HG03108 (cell line): ENCODE measurements around the gene DAZAP2.
"Not testable (repeated sequence)": the region's sequence is repeated elsewhere in the genome, so short reads cannot be mapped to it uniquely, and the experiment has no call there.

Source experiments
- ATAC-seq: cut with Tn5 transposase; IDR thresholded peaks from one replicate; pipeline ENCODE4 v1.9.1; 2021; ENCODE audit warnings: moderate library complexity; ENCODE audit not compliant: unreplicated experiment

The DAZAP2 gene

DNA sequence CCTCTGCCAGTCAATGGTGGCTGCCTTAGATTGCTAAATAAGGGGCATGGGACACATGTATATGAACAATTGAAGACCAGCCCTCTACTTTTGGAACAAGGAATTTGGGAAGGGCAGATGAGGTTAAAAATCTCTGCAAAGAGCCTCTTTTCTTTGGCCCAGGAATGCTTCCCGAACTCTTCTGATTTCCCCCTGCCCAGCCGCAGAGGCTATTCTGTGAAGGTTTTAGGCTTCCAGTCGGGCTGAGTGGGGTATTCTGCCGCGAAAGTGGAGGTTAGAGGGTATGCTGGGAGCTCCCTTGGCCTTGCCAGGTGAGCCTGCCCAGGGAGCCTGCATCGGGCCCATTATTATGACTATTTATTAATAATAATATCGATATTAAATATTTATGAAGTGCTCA, 22.0 kb upstream of the DAZAP2 start:
- ATAC-seq = no peak

DNA sequence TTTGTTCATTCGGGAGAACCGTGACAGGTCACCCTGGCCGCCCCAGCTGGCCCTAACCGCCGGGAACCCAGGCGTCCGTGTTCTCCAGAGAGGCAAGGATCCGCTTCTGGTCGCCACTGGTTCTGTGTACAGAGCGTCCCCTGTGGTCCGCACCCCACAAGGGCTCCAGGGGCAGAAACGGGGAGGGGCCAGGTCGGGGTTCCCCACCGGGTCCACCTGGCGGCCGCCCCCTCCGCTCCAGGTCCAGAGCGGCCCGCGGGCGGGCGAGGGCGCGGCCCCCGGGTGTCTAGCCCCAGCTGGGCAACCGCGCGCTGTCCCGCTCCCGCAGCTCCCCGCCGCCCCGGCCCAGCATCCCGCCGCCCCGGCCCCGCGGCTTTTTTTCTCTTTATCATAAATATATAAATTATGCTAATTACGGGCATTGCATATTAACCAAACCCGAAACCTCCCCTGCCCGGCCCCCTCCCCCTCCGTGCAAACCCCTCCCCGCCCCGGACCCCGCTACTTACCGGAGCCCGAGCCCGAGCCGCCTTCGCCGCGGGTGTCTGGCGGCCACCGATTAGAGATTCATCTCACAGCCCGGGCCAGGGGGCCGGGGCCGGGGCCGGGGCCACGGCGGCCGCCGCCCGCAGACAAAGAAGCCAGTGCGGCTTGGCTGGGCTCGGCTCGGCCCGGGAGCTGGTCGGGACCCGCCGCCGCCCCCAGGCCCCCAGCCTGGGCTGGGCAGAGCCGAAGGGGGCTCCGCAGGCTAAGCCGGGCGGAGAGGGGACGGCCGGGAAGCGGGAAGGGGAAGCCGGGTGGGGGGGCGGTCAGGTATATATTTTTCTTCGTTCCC, 21.3 kb upstream of the DAZAP2 start:
- ATAC-seq = peak; percentile 15

DNA sequence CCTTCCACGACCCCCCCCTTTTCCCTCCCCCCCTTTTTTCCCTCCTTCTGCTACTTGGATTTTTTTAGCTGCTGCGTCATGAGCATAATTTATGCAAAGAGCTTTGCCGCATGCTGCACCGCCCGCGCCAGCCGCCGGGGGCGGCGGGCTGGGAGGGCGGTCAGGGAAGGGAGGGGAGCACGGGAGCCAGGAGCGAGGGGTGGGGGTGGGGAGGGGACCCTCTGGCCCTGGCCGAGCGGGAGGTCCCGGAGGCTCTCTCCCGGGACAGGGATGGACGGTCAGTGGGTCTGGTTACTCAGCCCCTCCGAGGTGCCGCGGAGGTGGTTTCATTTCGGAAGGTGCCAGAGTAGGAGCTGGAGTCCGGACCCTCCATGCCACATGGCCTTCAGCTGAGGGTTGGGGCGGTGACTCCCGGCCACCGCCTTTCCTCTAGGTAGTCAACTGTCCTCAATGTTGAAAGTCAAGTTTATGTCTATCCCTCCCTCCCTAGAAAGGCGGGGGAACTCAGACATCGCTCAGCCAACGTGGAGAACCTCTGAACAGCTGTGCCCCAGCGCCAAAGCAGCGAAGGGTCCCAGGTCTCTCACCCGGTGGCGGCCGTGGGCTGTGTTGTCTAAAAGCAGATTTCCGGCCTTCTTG, 20.5 kb upstream of the DAZAP2 start, which contains the start of gene POU6F1:
POU6F1 (minus strand) TSS at position 95 of the 639 bp plus-strand sequence. CDS start 11,226 bp downstream, outside the sequence.
- peak; percentile 61 for ATAC-seq

DNA sequence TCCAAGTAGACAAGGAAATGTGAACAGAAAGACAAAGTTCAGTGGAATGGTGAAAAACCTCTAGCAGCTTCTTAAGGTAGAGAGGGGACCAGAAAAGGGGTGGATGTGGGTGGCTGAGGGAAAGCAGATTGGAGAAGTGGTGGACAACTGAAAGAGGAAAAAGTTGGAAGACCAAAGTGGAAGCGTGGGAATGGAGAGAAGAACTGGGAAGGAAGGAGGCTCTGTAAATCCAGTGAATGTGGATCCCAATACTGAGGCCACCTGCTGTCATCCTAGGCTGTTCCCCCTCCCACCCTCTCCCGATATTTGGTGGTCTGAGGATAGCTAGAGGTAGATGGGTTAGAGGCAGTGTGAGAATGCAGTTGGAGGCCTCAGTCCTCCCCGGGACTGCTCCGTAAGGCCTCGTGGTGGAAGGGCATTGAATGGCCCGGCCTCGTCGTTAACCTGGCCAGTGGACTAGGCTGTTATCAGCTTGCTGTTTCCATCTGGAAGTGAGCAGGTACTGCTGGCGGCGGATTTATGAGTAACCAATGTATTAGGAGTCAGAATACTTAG, 19.9 kb upstream of the DAZAP2 start:
- ATAC-seq = no peak

DNA sequence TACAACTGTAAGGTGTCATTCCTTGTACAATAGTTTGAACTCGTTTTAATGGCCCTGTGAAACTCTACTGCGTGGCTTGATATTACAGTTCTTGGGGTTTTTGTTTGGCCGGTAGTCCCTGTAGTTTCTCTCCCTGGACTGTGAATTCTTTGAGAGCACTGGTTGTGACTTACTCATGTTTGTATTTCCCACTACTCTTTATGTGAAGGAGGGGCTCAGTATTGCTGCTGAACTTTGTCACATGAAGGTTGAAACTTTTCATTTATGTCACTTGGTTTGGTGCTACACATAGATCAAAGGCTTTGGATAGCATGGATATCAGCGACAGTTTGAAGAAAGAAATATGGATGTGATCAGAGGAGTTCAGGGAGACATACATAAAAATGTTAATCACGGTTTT, 19.3 kb upstream of the DAZAP2 start:
- no peak for ATAC-seq

GRCh38 chr12:51219857-51220256, 18.8 kb upstream of the DAZAP2 start:
- ATAC-seq = not testable (repeated sequence)

DNA sequence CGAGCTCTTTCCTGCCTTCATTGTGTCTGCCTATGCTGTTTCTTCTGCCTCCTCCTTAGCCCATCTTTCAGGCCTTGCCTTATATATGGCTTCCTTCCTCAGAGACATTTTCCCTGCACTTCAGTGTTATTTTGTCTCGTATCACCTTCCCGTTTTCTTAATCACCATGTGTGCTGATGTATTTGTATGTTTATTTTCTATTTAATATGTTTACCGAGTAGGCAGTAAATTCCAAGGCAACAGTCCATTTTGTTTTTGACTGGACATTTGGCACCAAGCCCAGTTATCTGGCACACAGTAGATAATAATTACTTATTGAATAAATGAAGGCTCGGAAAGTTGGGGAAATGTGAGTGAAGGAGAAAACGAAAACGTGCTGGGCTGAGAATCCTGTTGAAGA, 16.2 kb upstream of the DAZAP2 start:
- ATAC-seq = no peak

DNA sequence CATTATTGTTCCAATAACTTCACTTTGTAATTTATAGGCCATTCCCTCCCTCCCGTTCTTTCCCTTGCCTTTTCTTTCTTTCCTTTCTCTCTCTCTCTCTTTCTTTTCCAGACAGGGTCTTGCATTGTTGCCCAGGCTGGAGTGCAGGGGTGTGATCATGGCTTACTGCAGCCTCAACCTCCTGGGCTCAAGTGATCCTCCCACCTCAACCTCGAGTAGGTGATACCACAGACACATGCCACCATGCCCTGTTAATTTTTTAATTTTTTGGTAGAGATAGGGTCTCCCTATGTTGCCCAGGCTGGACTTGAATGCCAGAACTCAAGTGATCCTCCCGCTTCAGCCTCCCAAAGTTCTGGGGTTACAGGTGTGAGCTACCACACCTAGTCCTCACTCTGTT, 14.0 kb upstream of the DAZAP2 start:
- no peak for ATAC-seq

DNA sequence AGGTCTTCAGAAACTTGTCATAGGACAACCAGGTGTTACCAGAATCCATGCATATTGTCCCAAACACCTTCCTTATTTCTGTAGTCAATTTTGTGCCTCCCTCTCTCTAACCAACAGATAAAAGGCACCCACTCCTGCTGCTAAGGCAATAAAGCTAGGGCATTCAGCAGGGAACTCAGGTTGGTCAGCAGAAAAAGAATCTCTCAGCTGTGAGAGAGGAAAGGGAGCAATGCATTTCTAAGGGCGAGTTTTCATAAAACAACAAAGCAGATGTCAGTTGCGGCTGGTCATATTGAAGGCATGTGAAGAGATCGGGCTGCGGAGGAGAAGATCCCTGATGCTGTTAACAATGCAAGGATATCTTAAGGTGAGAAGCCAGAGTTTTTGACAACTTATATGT, 13.4 kb upstream of the DAZAP2 start:
- ATAC-seq = no peak

DNA sequence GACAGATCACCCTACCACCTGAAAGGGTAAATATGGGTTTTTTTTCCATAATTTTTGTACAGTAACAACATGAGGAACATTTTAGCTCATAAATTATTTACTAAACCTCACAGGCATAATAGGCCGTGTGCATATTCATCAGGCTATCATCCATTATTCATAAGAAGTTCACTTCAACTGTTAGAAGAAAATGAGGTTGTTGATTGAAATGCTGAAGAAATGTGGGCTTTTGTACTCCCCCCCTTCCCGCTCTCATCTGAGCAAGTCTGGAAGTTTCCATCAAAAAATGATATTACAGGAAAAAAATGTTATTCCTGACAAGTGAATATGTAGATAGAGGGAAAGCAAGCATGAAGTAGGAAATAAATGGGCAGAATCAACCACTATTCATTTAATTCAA, 12.9 kb upstream of the DAZAP2 start:
- ATAC-seq = no peak

DNA sequence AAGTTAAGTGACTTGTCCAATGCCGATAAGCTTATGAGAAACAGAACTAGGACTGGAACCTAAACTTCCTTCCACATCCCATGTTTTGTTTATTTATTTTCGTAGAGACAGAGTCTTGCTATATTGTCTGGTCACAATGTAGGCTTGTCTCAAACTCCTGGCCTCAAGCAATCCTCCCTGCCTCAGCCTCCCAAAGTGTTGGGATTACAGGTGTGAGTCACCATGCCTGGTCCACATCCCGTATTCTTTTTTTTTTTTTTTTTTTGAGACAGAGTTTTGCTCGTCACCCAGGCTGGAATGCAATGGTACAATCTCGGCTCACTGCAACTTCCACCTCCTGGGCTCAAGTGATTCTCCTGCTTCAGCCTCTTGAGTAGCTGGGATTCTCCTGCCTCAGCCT, 11.5 kb upstream of the DAZAP2 start:
- ATAC-seq = not testable (repeated sequence)

- no peak for ATAC-seq
Measured at GRCh38 chr12:51227962-51228361, 10.7 kb upstream of the DAZAP2 start.

DNA sequence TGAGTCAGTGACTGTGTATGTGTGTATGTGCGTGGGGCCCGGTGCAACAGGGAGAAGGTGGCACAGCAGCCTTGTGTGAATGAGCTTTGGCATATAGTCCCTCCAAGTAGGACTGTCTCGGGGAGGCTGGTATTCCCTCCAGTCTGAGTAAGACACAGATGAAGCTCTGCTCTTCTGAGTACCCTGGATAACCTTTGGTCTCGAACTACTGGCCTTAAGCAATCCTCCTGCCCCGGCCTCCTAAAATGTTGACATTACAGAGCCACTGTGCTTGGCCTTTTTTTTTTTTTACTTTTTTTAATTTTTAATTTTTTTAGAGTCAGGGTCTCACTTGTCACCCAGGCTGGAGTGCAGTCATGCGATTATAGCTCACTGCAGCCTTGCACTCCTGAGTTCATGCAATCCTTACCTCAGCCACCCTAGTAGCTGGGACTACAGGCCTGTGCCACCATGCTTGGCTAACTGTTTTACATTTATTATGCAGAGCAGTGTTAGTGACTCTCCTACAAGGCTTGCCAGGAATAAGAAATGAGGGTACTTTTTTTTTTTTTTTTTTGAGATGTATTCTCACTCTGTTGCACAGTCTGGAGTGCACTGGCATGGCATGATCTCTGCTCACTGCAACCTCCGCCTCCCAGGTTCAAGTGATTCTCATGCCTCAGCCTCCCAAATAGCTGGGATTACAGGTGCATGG, 9.4 kb upstream of the DAZAP2 start:
- no peak for ATAC-seq

DNA sequence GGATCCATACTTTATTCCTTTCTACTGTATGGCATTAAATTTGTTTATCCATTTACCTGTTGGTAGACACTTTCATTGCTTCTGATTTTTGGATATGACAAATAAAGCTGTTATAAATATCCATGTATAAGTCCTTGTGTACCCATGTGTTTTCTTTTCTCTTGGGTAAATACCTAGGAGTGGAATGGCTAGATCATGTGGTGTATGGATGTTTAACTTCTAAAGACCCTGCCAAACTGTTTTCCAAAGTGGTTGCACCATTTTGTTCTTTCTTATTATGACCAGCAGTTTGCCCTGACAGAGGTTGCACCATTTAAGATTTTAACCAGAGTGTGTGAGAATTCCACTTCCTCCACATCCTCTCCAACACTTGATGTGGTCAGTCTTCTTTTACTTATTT, 6.0 kb upstream of the DAZAP2 start:
- no peak for ATAC-seq

DNA sequence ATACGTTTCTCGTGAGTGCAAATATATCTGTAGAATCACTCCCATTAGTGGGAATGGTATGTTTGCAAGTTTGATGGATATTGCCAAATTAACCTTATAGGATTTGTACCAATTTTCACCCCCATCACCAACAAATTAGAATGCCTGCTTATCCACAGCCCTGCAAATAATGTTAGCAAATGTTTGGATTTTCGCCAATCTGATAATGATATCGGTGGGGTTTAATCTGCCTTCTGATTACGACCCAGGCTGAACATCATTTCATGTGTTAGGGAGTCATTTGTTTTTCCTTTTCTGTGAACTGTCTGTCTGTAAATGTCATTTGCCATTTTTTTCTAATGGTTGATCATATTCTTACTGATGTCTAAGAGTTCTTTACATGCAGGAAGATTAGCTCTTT, 4.1 kb upstream of the DAZAP2 start:
- no peak for ATAC-seq

- no peak for ATAC-seq
Measured at GRCh38 chr12:51238037-51238509, 553 bp upstream of the DAZAP2 start.

DNA sequence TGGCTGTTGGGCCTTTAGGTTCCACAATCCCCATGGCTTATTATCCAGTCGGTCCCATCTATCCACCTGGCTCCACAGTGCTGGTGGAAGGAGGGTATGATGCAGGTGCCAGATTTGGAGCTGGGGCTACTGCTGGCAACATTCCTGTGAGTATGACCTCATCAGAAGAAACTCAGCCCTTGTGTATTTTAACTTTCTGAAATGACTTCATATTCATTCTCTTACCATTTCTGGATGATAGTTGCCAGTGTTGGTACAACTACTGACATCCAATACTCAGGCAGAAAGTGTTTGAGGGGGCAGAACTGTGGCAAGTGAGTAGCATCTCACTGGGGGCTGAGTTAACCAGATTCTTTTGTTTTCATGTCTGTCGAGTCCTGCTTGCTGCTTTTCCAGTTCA, 2.3 kb downstream of the DAZAP2 start:
- ATAC-seq = no peak

- no peak for ATAC-seq
Measured at GRCh38 chr12:51242120-51242519, 3.5 kb downstream of the DAZAP2 start.

- no peak for ATAC-seq
Measured at GRCh38 chr12:51242876-51243275, 4.2 kb downstream of the DAZAP2 start.

- ATAC-seq = no peak
Measured at GRCh38 chr12:51244269-51244668, 5.6 kb downstream of the DAZAP2 start.

- ATAC-seq = no peak
Measured at GRCh38 chr12:51245476-51246253, 7.0 kb downstream of the DAZAP2 start.
